NCI-H446 (cell line): ENCODE data around the gene SPAG9.
A peak's percentile ranks its signal among the peaks of the same experiment; 100 is the strongest.

Experiments
- DNase-seq, 2 experiments: peaks; one replicate each; lab custom pipeline; 2025; lab: John Stamatoyannopoulos, UW

SPAG9 gene

GRCh38 chr17:51035431-51035830 is 85.2 kb downstream of the SPAG9 start:
- no peak for DNase-seq

- DNase-seq = no peak
Observed at GRCh38 chr17:51034800-51035199, 85.9 kb downstream of the SPAG9 start.

GRCh38 chr17:51032850-51033249 is 87.8 kb downstream of the SPAG9 start:
- DNase-seq = no peak

GRCh38 chr17:51029568-51030463 is 90.9 kb downstream of the SPAG9 start:
- no peak for DNase-seq

- DNase-seq = no peak
Observed at GRCh38 chr17:51029142-51029541, 91.5 kb downstream of the SPAG9 start.

- DNase-seq = no peak
Observed at GRCh38 chr17:51028176-51028863, 92.3 kb downstream of the SPAG9 start.

- no peak for DNase-seq
Observed at GRCh38 chr17:51018541-51018940, 102.1 kb downstream of the SPAG9 start.

- no peak for DNase-seq
Observed at GRCh38 chr17:51017270-51017669, 103.4 kb downstream of the SPAG9 start.

- DNase-seq = no peak
Observed at GRCh38 chr17:51016099-51016498, 104.6 kb downstream of the SPAG9 start.

- DNase-seq = peak; percentile 38 to 73
Observed at GRCh38 chr17:51015145-51015558, 105.5 kb downstream of the SPAG9 start.

- no peak for DNase-seq
Observed at GRCh38 chr17:51014129-51014528, 106.5 kb downstream of the SPAG9 start.

- DNase-seq = no peak
Observed at GRCh38 chr17:51013322-51013721, 107.3 kb downstream of the SPAG9 start.

- DNase-seq = no peak
Observed at GRCh38 chr17:51012538-51012937, 108.1 kb downstream of the SPAG9 start.

- DNase-seq = no peak
Observed at GRCh38 chr17:51010173-51010675, 110.4 kb downstream of the SPAG9 start.

- no peak for DNase-seq
Observed at GRCh38 chr17:51006601-51007000, 114.1 kb downstream of the SPAG9 start.

GRCh38 chr17:51005768-51006167 is 114.9 kb downstream of the SPAG9 start:
- DNase-seq = no peak

GRCh38 chr17:51004249-51004648 is 116.4 kb downstream of the SPAG9 start:
- DNase-seq = no peak

GRCh38 chr17:51000835-51001638 is 119.6 kb downstream of the SPAG9 start:
- DNase-seq = peak; percentile 17 to 54

GRCh38 chr17:50995668-50996067 is 125.0 kb downstream of the SPAG9 start:
- DNase-seq = no peak

- no peak for DNase-seq
Observed at GRCh38 chr17:50993544-50993943, 127.1 kb downstream of the SPAG9 start.

GRCh38 chr17:50989149-50989548 is 131.5 kb downstream of the SPAG9 start:
- DNase-seq = no peak

- no peak for DNase-seq
Observed at GRCh38 chr17:50988427-50988826, 132.2 kb downstream of the SPAG9 start.
